ENCODE data around the gene C14orf119. TPM values are rescaled to one million over a fixed set of nuclear protein-coding genes. Genes with fewer than 3 reads are reported as not detected.

C14orf119 gene
- total RNA-seq, 2 donors from 2014 or later = 20.3 to 32.3 TPM

- no peaks in the 10 kb centered on the region for H3K9me3 ChIP-seq
- no peaks in the 10 kb centered on the region for H3K36me3 ChIP-seq
- no peak overlapping the region for H3K27ac ChIP-seq
- H3K4me3 ChIP-seq = no peak overlapping the region
- no peak for DNase-seq (ENCODE audit: low spot score)
- H3K27me3 ChIP-seq (replicated peaks; ENCODE audit: insufficient read depth) = peaks cover 3% of the 10 kb centered on the region
- intact Hi-C loops (cut with DNase I) = loop anchor here (2.0 to 10.0 kb wide), 2 partner anchors 33 to 183 kb away; partner anchors contain the start of genes BCL2L2 and PPP1R3E
- TF ChIP-seq CTCF (IDR thresholded peaks at IDR 0.05) = no peak
- no peak for TF ChIP-seq POLR2AphosphoS5 (IDR thresholded peaks at IDR 0.05)
- no peak for TF ChIP-seq POLR2A (IDR thresholded peaks at IDR 0.05)
- H3K4me1 ChIP-seq (replicated peaks) = no peaks in the 10 kb centered on the region
- WGBS = 86% methylated on average over 6 of the region's 6 CpGs
Measured at GRCh38 chr14:23122086-23122485, 26.8 kb downstream of the C14orf119 start.

GRCh38 chr14:23123419-23123818, 28.1 kb downstream of the C14orf119 start:
- no peak overlapping the region for H3K4me3 ChIP-seq
- TF ChIP-seq POLR2A (IDR thresholded peaks at IDR 0.05) = no peak
- peak; percentile 75 for DNase-seq (ENCODE audit: low spot score)
- no peaks in the 10 kb centered on the region for H3K9me3 ChIP-seq
- peaks cover 2% of the 10 kb centered on the region for H3K27me3 ChIP-seq (replicated peaks; ENCODE audit: insufficient read depth)
- H3K27ac ChIP-seq = peak overlapping the region; percentile 26 to 59
- H3K4me1 ChIP-seq (replicated peaks) = no peaks in the 10 kb centered on the region
- peaks cover 0 to 4% of the 10 kb centered on the region in 2 donors for H3K36me3 ChIP-seq
- 25% methylated on average over 8 of the region's 8 CpGs for WGBS
- intact Hi-C loops (cut with DNase I) = loop anchor here (2.0 to 10.0 kb wide), 2 partner anchors 31 to 181 kb away; partner anchors contain the start of genes BCL2L2 and PPP1R3E

GRCh38 chr14:23124337-23124954, 29.1 kb downstream of the C14orf119 start:
- H3K9me3 ChIP-seq = no peaks in the 10 kb centered on the region
- DNase-seq (ENCODE audit: low spot score) = no peak
- H3K36me3 ChIP-seq = peaks cover 0 to 4% of the 10 kb centered on the region in 2 donors
- H3K27me3 ChIP-seq (replicated peaks; ENCODE audit: insufficient read depth) = no peaks in the 10 kb centered on the region
- intact Hi-C loops (cut with DNase I) = loop anchor here (10.0 kb wide), 1 partner anchor 180 kb away; the partner anchor contains the start of genes BCL2L2 and PPP1R3E
- peak overlapping the region; percentile 26 to 59 for H3K27ac ChIP-seq
- WGBS = 90% methylated on average over 13 of the region's 13 CpGs
- TF ChIP-seq CTCF (IDR thresholded peaks at IDR 0.05) (no peak), POLR2A (IDR thresholded peaks at IDR 0.05) (no peak), POLR2AphosphoS5 (IDR thresholded peaks at IDR 0.05) (no peak)
- no peaks in the 10 kb centered on the region for H3K4me1 ChIP-seq (replicated peaks)
- no peak overlapping the region for H3K4me3 ChIP-seq

GRCh38 chr14:23125011-23125410, 29.7 kb downstream of the C14orf119 start:
- WGBS = 59% methylated on average over 3 of the region's 3 CpGs
- TF ChIP-seq POLR2AphosphoS5 (IDR thresholded peaks at IDR 0.05) = no peak
- TF ChIP-seq CTCF (IDR thresholded peaks at IDR 0.05) = no peak
- TF ChIP-seq POLR2A (IDR thresholded peaks at IDR 0.05) = no peak
- peak overlapping the region in 1 of 2 donors; percentile 26 for H3K27ac ChIP-seq
- no peaks in the 10 kb centered on the region for H3K9me3 ChIP-seq
- no peak for DNase-seq (ENCODE audit: low spot score)
- no peaks in the 10 kb centered on the region for H3K27me3 ChIP-seq (replicated peaks; ENCODE audit: insufficient read depth)
- peaks cover 0 to 4% of the 10 kb centered on the region in 2 donors for H3K36me3 ChIP-seq
- H3K4me3 ChIP-seq = no peak overlapping the region
- peaks cover 3% of the 10 kb centered on the region for H3K4me1 ChIP-seq (replicated peaks)
- intact Hi-C loops (cut with DNase I) = loop anchor here (10.0 kb wide), 1 partner anchor 180 kb away; the partner anchor contains the start of genes BCL2L2 and PPP1R3E

- Histone ChIP-seq H3K27ac (peak overlapping the region; percentile 24 to 26), H3K9me3 (no peaks in the 10 kb centered on the region), H3K4me3 (no peak overlapping the region), H3K36me3 (peaks cover 0 to 4% of the 10 kb centered on the region in 2 donors), H3K27me3 (replicated peaks; ENCODE audit: insufficient read depth) (no peaks in the 10 kb centered on the region), H3K4me1 (replicated peaks) (peaks cover 3% of the 10 kb centered on the region)
- TF ChIP-seq POLR2A (IDR thresholded peaks at IDR 0.05) (no peak), POLR2AphosphoS5 (IDR thresholded peaks at IDR 0.05) (peak; percentile 4)
- intact Hi-C loops (cut with DNase I) = loop anchor here (10.0 kb wide), 1 partner anchor 179 kb away; the partner anchor contains the start of genes BCL2L2 and PPP1R3E
- 37% methylated on average over 9 of the region's 9 CpGs for WGBS
- no peak for DNase-seq (ENCODE audit: low spot score)
Measured at GRCh38 chr14:23125933-23126524, 30.7 kb downstream of the C14orf119 start.

Data from prostate gland (tissue), 2 donors.